Mesenchymal stem cell (in vitro differentiated cells and primary cell): Measurements from ENCODE around the gene HTT.

Source experiments
- DNase-seq: peaks from one replicate; pipeline ENCODE4 v3.0.0-alpha.2; 2013
- H2AFZ ChIP-seq: one replicate; pipeline ENCODE4 v1.6.1; 2013; ENCODE audit warnings: low read depth, mild to moderate bottlenecking, control low read depth, inconsistent platforms, low read length, moderate library complexity
- H2AK5ac ChIP-seq: 2 replicates; pipeline ENCODE4 v1.6.1; 2013; ENCODE audit warnings: low read length, moderate library complexity, mild to moderate bottlenecking, inconsistent platforms; ENCODE audit not compliant: severe bottlenecking
- H2BK120ac ChIP-seq: one replicate; pipeline ENCODE4 v1.6.1; 2013; ENCODE audit warnings: low read depth, mild to moderate bottlenecking, inconsistent platforms, low read length, moderate library complexity
- H2BK12ac ChIP-seq, 2 experiments: one replicate each; pipeline ENCODE4 v1.6.1; 2013; ENCODE audit warnings: inconsistent platforms in 2 of 2, low read length in 2 of 2, mild to moderate bottlenecking in 2 of 2, moderate library complexity in 2 of 2, control low read depth in 1 of 2
- H2BK15ac ChIP-seq: one replicate; pipeline ENCODE4 v1.6.1; 2013; ENCODE audit warnings: mild to moderate bottlenecking, low read depth, inconsistent platforms; ENCODE audit not compliant: poor library complexity, severe bottlenecking
- H2BK5ac ChIP-seq: 2 replicates; pipeline ENCODE4 v1.6.1; 2013; ENCODE audit warnings: low read depth, mild to moderate bottlenecking, low read length, control low read depth, inconsistent platforms; ENCODE audit not compliant: poor library complexity, severe bottlenecking
- H3K14ac ChIP-seq, 2 experiments: one replicate each; pipeline ENCODE4 v1.6.1; 2013; ENCODE audit warnings: inconsistent platforms in 2 of 2, low read length in 2 of 2, control low read depth in 1 of 2, mild to moderate bottlenecking in 1 of 2, moderate library complexity in 1 of 2
- H3K18ac ChIP-seq, 2 experiments: one replicate each; pipeline ENCODE4 v1.6.1; 2013; ENCODE audit warnings: inconsistent platforms in 2 of 2, low read length in 2 of 2, control low read depth in 1 of 2, low read depth in 1 of 2, mild to moderate bottlenecking in 1 of 2
- H3K23ac ChIP-seq, 2 experiments: one replicate each; pipeline ENCODE4 v1.6.1; 2013; ENCODE audit warnings: inconsistent platforms in 2 of 2, low read length in 2 of 2, mild to moderate bottlenecking in 2 of 2, moderate library complexity in 2 of 2, control low read depth in 1 of 2
- H3K27ac ChIP-seq: 2 replicates; pipeline ENCODE4 v1.5.1; 2013; ENCODE audit warnings: mild to moderate bottlenecking, moderate library complexity, low read length, control low read depth, inconsistent platforms; ENCODE audit not compliant: poor library complexity, severe bottlenecking
- H3K27me3 ChIP-seq, 2 experiments: 2 replicates each; pipeline versions ENCODE4 v1.6.1 to v1.7.0; 2013; ENCODE audit warnings: low read length in 2 of 2, mild to moderate bottlenecking in 2 of 2, moderate library complexity in 2 of 2, control low read depth in 1 of 2, inconsistent platforms in 1 of 2; ENCODE audit not compliant: control insufficient read depth in 1 of 2, insufficient read depth in 1 of 2
- H3K36me3 ChIP-seq, 2 experiments: 2 replicates each; pipeline versions ENCODE4 v1.6.1 to v1.7.0; 2013; ENCODE audit warnings: low read length in 2 of 2, control low read depth in 1 of 2, inconsistent platforms in 1 of 2, low read depth in 1 of 2, mild to moderate bottlenecking in 1 of 2; ENCODE audit not compliant: insufficient read depth in 2 of 2, control insufficient read depth in 1 of 2
- H3K4ac ChIP-seq, 2 experiments: one replicate each; pipeline ENCODE4 v1.6.1; 2013; ENCODE audit warnings: inconsistent platforms in 2 of 2, low read length in 2 of 2, mild to moderate bottlenecking in 2 of 2, moderate library complexity in 2 of 2, control low read depth in 1 of 2, low read depth in 1 of 2
- H3K4me1 ChIP-seq: 2 replicates; pipeline ENCODE4 v1.6.1; 2013; ENCODE audit warnings: low read depth, low read length, control low read depth; ENCODE audit not compliant: control insufficient read depth, insufficient read depth
- H3K4me2 ChIP-seq: 2 replicates; pipeline ENCODE4 v1.6.1; 2013; ENCODE audit warnings: low read length, mild to moderate bottlenecking, inconsistent platforms; ENCODE audit not compliant: poor library complexity, severe bottlenecking
- H3K4me3 ChIP-seq, 2 experiments: 2 replicates each; pipeline versions ENCODE4 v1.5.1 to v1.7.0; 2013; ENCODE audit warnings: low read length in 2 of 2, mild to moderate bottlenecking in 2 of 2, control low read depth in 1 of 2, low read depth in 1 of 2; ENCODE audit not compliant: insufficient read depth in 1 of 2
- H3K79me1 ChIP-seq: replicated peaks from 2 replicates; pipeline ENCODE4 v1.6.1; 2013; ENCODE audit warnings: mild to moderate bottlenecking, control low read depth, low read length, inconsistent platforms; ENCODE audit not compliant: poor library complexity, severe bottlenecking
- H3K9ac ChIP-seq: 2 replicates; pipeline ENCODE4 v1.7.0; 2013; ENCODE audit warnings: mild to moderate bottlenecking, low read length, moderate library complexity
- H3K9me3 ChIP-seq: 2 replicates; pipeline ENCODE4 v1.7.0; 2013; ENCODE audit warnings: mild to moderate bottlenecking, low read length; ENCODE audit not compliant: control insufficient read depth
- H4K8ac ChIP-seq: one replicate; pipeline ENCODE4 v1.6.1; 2013; ENCODE audit warnings: inconsistent platforms, mild to moderate bottlenecking, low read length, moderate library complexity
- H4K91ac ChIP-seq: one replicate; pipeline ENCODE4 v1.6.1; 2013; ENCODE audit warnings: mild to moderate bottlenecking, low read length, inconsistent platforms
- WGBS: methylation state at CpG from one replicate; pipeline ENCODE4 v1.1.7; 2013; ENCODE audit warnings: mixed read lengths; 5-methylcytosine and 5-hydroxymethylcytosine counted together

HTT gene

GRCh38 chr4:3128976-3129375, 54.5 kb downstream of the HTT start:
- Histone ChIP-seq H3K9me3 (no peaks in the 10 kb centered on the region), H2BK12ac (no peak overlapping the region), H2AK5ac (no peak overlapping the region), H2BK5ac (no peak overlapping the region), H2BK120ac (no peak overlapping the region), H3K27me3 (no peaks in the 10 kb centered on the region), H4K91ac (no peak overlapping the region), H3K79me1 (peaks cover 17% of the 10 kb centered on the region), H3K4me1 (no peaks in the 10 kb centered on the region), H3K18ac (no peak overlapping the region), H3K36me3 (peaks cover 45 to 79% of the 10 kb centered on the region in 2 experiments), H3K14ac (no peak overlapping the region), H3K4me3 (no peak overlapping the region), H3K4ac (no peak overlapping the region), H3K27ac (no peak overlapping the region), H3K9ac (peak overlapping the region; percentile 7), H3K4me2 (no peak overlapping the region), H3K23ac (no peak overlapping the region), H4K8ac (no peak overlapping the region), H2BK15ac (no peak overlapping the region), H2AFZ (no peak overlapping the region)
- no peak for DNase-seq
- 83% methylated on average over 1 of the region's 1 CpG for WGBS

- H3K4ac ChIP-seq: no peak overlapping the region
- H3K4me2 ChIP-seq: no peak overlapping the region
- no peak overlapping the region for H2BK15ac ChIP-seq
- H3K18ac ChIP-seq: no peak overlapping the region
- no peak overlapping the region for H3K4me3 ChIP-seq
- peaks cover 17% of the 10 kb centered on the region for H3K79me1 ChIP-seq
- no peak overlapping the region for H2BK120ac ChIP-seq
- no peak overlapping the region for H3K14ac ChIP-seq
- peak overlapping the region; percentile 8 for H3K9ac ChIP-seq
- no peak for DNase-seq
- no peak overlapping the region for H2BK5ac ChIP-seq
- no peak overlapping the region for H2AK5ac ChIP-seq
- 83% methylated on average over 3 of the region's 3 CpGs for WGBS
- H2BK12ac ChIP-seq: no peak overlapping the region
- no peak overlapping the region for H4K91ac ChIP-seq
- H4K8ac ChIP-seq: no peak overlapping the region
- no peak overlapping the region for H2AFZ ChIP-seq
- no peaks in the 10 kb centered on the region for H3K9me3 ChIP-seq
- no peak overlapping the region for H3K27ac ChIP-seq
- peaks cover 53 to 85% of the 10 kb centered on the region in 2 experiments for H3K36me3 ChIP-seq
- no peak overlapping the region for H3K23ac ChIP-seq
- no peaks in the 10 kb centered on the region for H3K4me1 ChIP-seq
- H3K27me3 ChIP-seq: no peaks in the 10 kb centered on the region
Measured at GRCh38 chr4:3130201-3130600, 55.7 kb downstream of the HTT start.

- H3K27ac ChIP-seq: no peak overlapping the region
- no peaks in the 10 kb centered on the region for H3K27me3 ChIP-seq
- peak overlapping the region in 1 of 2 experiments; percentile 61 for H2BK12ac ChIP-seq
- no peak overlapping the region for H3K23ac ChIP-seq
- H3K14ac ChIP-seq: no peak overlapping the region
- DNase-seq: no peak
- H3K4ac ChIP-seq: no peak overlapping the region
- H2BK15ac ChIP-seq: no peak overlapping the region
- H3K4me1 ChIP-seq: no peaks in the 10 kb centered on the region
- peak overlapping the region; percentile 9 for H4K91ac ChIP-seq
- no peaks in the 10 kb centered on the region for H3K9me3 ChIP-seq
- no peak overlapping the region for H3K4me3 ChIP-seq
- peaks cover 53 to 85% of the 10 kb centered on the region in 2 experiments for H3K36me3 ChIP-seq
- H3K9ac ChIP-seq: no peak overlapping the region
- H3K79me1 ChIP-seq: peaks cover 12% of the 10 kb centered on the region
- H4K8ac ChIP-seq: no peak overlapping the region
- H2BK120ac ChIP-seq: no peak overlapping the region
- no peak overlapping the region for H2AFZ ChIP-seq
- no peak overlapping the region for H3K4me2 ChIP-seq
- no peak overlapping the region for H2BK5ac ChIP-seq
- no peak overlapping the region for H3K18ac ChIP-seq
- no peak overlapping the region for H2AK5ac ChIP-seq
- WGBS: 95% methylated on average over 4 of the region's 4 CpGs
Measured at GRCh38 chr4:3130826-3131225, 56.3 kb downstream of the HTT start.

GRCh38 chr4:3134201-3134600, 59.7 kb downstream of the HTT start:
- Histone ChIP-seq H2BK12ac (no peak overlapping the region), H3K14ac (no peak overlapping the region), H4K91ac (no peak overlapping the region), H2BK5ac (no peak overlapping the region), H3K27ac (no peak overlapping the region), H3K23ac (no peak overlapping the region), H2BK120ac (no peak overlapping the region), H3K27me3 (no peaks in the 10 kb centered on the region), H2AFZ (no peak overlapping the region), H3K4me1 (no peaks in the 10 kb centered on the region), H2AK5ac (no peak overlapping the region), H3K4me3 (no peak overlapping the region), H3K79me1 (peaks cover 7% of the 10 kb centered on the region), H3K9me3 (no peaks in the 10 kb centered on the region), H3K18ac (no peak overlapping the region), H2BK15ac (no peak overlapping the region), H3K4ac (no peak overlapping the region), H3K9ac (peak overlapping the region; percentile 81), H3K4me2 (no peak overlapping the region), H4K8ac (no peak overlapping the region), H3K36me3 (peaks cover 37 to 86% of the 10 kb centered on the region in 2 experiments)
- no peak for DNase-seq
- 99% methylated on average over 5 of the region's 5 CpGs for WGBS
